ENCODE data around the gene RALGAPA2. TPM values are rescaled to one million over a fixed set of nuclear protein-coding genes. Genes with fewer than 3 reads are reported as not detected.

RALGAPA2 gene
- total RNA-seq, 4 donors from 2014 or later = 29.4 to 78.2 (median 43.2) TPM

DNA sequence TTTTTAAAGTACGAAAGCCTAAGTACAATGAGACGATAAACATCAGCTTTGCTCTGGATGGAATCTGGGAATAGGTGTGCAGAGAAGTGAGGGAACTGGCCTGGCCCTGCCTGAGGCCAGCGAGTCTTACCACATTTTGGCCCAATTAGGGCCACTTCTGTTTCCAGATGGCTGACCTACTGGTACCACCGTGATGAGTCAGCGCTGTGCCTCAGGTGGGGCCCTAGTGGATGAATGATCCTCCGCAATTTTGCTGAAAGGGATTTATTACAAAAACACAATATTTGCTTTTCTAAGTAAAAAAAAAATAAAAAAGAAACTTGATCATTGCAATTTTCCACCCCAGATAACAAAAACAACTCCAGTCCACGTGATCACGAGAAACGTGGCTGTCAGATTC, 322.1 kb downstream of the RALGAPA2 start:
- TF ChIP-seq, protein P1, sequence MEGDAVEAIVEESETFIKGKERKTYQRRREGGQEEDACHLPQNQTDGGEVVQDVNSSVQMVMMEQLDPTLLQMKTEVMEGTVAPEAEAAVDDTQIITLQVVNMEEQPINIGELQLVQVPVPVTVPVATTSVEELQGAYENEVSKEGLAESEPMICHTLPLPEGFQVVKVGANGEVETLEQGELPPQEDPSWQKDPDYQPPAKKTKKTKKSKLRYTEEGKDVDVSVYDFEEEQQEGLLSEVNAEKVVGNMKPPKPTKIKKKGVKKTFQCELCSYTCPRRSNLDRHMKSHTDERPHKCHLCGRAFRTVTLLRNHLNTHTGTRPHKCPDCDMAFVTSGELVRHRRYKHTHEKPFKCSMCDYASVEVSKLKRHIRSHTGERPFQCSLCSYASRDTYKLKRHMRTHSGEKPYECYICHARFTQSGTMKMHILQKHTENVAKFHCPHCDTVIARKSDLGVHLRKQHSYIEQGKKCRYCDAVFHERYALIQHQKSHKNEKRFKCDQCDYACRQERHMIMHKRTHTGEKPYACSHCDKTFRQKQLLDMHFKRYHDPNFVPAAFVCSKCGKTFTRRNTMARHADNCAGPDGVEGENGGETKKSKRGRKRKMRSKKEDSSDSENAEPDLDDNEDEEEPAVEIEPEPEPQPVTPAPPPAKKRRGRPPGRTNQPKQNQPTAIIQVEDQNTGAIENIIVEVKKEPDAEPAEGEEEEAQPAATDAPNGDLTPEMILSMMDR (IDR thresholded peaks at IDR 0.05; ENCODE audit: low read depth) = no peak

- TF ChIP-seq, protein P1 (IDR thresholded peaks at IDR 0.05; ENCODE audit: low read depth) = no peak
Measured at GRCh38 chr20:20386192-20386591, 326.3 kb downstream of the RALGAPA2 start.

GRCh38 chr20:20375862-20376261, 336.6 kb downstream of the RALGAPA2 start:
- TF ChIP-seq, protein P1 (IDR thresholded peaks at IDR 0.05; ENCODE audit: low read depth) = no peak

DNA sequence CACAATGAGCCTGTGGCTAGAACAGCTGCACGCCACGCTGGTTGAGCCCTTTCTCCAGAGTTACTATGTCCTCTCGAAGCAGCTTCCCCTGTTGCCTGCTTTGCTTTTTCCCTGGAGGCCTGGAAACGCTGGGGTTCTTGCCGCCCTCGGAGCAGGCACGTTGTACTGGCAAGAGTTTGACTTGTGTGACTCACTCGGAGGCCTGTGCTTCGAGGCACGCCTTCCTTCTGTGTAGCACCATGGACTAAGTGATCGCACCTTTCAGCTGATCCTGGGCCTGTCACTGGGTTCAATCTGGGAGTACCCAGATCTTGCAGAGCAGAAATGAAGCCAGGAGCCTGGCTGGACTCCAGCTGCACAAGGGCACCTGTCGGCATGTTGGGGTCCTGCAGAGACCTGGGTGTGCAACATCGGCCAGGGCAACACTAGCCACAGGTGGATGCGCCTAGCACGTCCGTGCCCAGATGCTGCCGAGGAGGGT, 339.3 kb downstream of the RALGAPA2 start:
- TF ChIP-seq, protein P1 (IDR thresholded peaks at IDR 0.05; ENCODE audit: low read depth) = no peak

DNA sequence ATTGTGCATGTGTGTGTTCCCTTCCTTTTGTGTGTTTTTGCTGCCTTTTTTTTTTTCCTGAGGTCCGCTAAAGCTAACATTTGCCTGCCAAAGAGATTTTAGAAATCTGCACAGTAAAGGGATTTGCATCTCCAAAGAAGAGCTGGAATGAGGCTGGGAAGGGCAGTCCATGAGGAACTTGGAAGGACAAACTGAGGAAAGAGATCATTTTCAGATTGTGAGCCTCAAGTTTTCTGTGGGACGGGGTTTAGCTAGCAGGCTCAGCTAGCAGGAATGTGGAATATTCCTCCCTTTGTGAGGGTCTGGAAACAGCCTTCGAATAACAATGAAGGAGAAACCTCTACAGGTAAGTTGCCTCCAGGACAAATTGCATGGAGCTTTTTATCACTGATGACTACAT, 340.8 kb downstream of the RALGAPA2 start:
- TF ChIP-seq, protein P1 (IDR thresholded peaks at IDR 0.05; ENCODE audit: low read depth) = no peak

GRCh38 chr20:20371083-20371482, 341.4 kb downstream of the RALGAPA2 start:
- TF ChIP-seq, protein P1 (IDR thresholded peaks at IDR 0.05; ENCODE audit: low read depth) = no peak

GRCh38 chr20:20370094-20370575, 342.3 kb downstream of the RALGAPA2 start:
- TF ChIP-seq, protein P1 (IDR thresholded peaks at IDR 0.05; ENCODE audit: low read depth) = no peak
